ENCODE data around the gene ZNF600. TPM values are rescaled to one million over a fixed set of nuclear protein-coding genes. Genes with fewer than 3 reads are reported as not detected.
A peak's percentile ranks its signal among the peaks of the same experiment; 100 is the strongest.
"Not testable (repeated sequence)": the region's sequence is repeated elsewhere in the genome, so short reads cannot be mapped to it uniquely, and the experiment has no call there.

ZNF600 gene
- polyA plus RNA-seq, 3 donors = 3.1 to 7.4 (median 6.3) TPM

DNA sequence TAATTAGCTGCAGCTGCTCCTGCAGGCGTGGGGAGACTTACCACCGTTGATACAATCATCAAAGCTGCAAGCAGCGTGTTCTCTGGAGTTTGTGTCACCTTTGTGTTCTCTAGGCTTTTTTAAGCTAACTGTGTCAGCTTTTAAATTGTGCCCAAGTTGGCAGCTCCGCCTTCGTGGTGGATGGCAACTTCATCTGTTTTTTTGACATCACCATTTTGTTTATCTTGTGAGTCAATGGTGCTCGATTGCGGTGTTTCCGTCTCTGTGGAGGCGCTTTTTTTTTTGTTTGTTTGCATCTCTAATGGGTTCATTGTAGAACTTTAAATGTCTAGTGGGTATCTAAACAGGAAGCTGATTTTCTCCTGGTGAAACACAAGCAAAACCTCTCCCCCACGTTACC is 40.7 kb downstream of the ZNF600 start:
- H3K27ac ChIP-seq (ENCODE audit: low read depth, low read length) = not testable (repeated sequence)
- WGBS, 3 donors = 54 to 74% (median 71%) methylated on average over 10 of the region's 10 CpGs

- WGBS, 3 donors = 84 to 91% (median 89%) methylated on average over 3 of the region's 3 CpGs
- no peak overlapping the region for H3K27ac ChIP-seq (ENCODE audit: low read depth, low read length)
These were observed 43.5 kb downstream of the ZNF600 start for GRCh38 chr19:52743091-52743490.

- no peak overlapping the region for H3K27ac ChIP-seq (ENCODE audit: low read depth, low read length)
- 28 to 61% (median 31%) methylated on average over 3 of the region's 3 CpGs for WGBS, 3 donors
These were observed 44.1 kb downstream of the ZNF600 start for GRCh38 chr19:52742516-52742915.

DNA sequence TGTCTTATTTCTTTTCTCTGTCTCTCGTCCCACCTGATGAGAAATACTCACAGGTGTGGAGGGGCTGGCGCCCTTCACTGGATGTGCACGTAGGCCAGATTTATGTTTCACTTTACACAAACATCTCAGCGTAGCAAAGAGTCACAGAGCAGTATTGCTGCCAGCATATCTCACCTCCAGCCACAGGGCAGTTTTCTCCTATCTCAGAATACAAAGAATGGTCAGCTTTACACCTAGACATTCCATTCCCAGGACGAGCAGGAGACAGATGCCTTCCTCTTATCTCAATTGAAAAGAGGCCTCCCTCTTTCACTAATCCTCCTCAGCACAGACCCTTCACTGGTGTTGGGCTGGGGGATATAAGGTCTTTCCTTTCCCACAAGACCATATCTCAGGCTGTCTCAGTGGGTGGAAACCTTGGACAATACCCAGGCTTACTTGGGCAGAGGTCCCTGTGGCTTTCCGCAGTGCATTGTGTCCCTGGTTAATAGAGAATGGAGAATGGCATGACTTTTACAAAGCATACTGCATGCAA is 44.6 kb downstream of the ZNF600 start:
- WGBS, 3 donors = 40 to 68% (median 61%) methylated on average over 6 of the region's 6 CpGs

DNA sequence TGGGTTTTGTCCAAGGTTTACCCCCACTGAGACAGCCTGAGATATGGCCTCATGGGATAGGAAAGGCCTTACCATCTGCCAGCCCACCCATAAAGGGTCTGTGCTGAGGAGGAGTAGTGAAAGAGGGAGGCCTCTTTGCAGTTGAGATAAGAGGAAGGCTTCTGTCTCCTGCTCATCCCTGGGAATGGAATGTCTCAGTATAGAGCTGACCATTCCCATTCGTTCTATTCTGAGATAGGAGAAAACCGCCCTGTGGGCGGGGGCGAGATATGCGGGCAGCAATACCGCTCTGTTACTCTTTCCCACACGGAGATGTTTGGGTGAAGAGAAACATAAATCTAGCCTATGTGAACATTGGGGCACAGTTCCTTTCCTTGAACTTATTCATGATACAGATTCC is 45.2 kb downstream of the ZNF600 start:
- H3K27ac ChIP-seq (ENCODE audit: low read depth, low read length) = not testable (repeated sequence)
- 56 to 74% (median 56%) methylated on average over 7 of the region's 7 CpGs for WGBS, 3 donors

More for the DNA sequence above, 44.6 kb downstream of the ZNF600 start:
- H3K27ac ChIP-seq (ENCODE audit: low read depth, low read length) = no peak overlapping the region

DNA sequence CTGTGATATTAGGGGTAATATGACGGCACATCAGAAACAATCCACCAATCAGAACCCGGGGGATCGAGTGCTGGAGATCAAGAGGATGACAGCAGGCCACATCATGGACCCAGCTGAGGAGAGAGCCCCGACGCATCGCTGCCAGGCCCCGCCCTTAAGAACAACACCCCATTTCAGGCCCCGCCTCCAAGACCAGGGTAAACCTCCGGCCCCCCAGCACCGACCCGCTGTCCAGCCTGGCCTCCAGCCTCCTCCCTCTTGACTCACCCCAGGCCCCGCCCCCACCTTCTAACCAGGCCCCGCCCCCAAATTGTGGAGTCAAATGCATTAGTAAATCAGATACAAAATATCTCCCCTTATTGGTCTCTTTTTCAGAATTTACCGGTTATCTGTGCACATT is 47.0 kb downstream of the ZNF600 start:
- no peak overlapping the region for H3K27ac ChIP-seq (ENCODE audit: low read depth, low read length)
- WGBS, 3 donors = 83 to 89% (median 88%) methylated on average over 14 of the region's 14 CpGs

- H3K27ac ChIP-seq (ENCODE audit: low read depth, low read length) = no peak overlapping the region
- WGBS, 3 donors = 30 to 59% (median 56%) methylated on average over 18 of the region's 18 CpGs
These were observed 50.9 kb downstream of the ZNF600 start for GRCh38 chr19:52735734-52736133.

DNA sequence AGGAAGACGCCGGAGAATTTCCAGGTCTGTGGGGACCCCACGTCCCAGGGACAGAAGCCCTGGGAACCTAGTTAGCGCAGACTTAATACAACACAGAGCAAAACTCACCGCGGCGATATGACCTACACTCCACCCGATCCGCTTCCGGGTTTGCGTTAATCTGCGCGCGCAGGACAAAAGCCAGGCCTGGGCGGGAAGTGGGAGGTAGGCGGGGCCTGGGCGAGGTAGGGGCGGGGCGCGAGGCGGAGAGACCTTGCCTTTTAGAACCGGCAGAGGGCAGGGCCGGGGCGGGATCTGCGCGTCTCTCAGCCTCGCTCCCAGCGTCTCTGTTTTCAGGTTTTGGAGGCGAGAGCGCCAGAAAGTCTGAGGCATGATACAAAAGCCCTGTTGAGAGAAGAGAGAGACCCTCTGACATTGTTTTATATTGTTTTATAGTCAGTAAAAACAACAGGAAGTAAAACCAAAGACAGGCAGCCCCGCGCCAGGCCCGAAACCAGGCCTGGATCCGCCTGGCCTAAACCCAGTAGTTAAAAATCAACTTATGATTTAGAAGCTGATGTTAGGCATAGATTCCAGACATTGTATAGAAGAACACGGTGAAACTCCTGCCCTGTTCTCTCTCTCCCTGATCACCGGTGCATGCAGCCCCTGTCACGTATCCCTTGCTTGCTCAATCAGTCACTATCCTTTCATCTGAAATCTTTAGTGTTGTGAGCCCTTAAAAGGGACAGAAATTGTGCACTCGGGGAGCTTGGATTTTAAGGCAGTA is 51.5 kb downstream of the ZNF600 start, which contains the start of gene ZNF611:
ZNF611 (minus strand) TSS at position 152 of the 769 bp plus-strand sequence. CDS start 19,150 bp downstream, outside the sequence.
- 6 to 11% (median 9%) methylated on average over 38 of the region's 38 CpGs for WGBS, 3 donors

DNA sequence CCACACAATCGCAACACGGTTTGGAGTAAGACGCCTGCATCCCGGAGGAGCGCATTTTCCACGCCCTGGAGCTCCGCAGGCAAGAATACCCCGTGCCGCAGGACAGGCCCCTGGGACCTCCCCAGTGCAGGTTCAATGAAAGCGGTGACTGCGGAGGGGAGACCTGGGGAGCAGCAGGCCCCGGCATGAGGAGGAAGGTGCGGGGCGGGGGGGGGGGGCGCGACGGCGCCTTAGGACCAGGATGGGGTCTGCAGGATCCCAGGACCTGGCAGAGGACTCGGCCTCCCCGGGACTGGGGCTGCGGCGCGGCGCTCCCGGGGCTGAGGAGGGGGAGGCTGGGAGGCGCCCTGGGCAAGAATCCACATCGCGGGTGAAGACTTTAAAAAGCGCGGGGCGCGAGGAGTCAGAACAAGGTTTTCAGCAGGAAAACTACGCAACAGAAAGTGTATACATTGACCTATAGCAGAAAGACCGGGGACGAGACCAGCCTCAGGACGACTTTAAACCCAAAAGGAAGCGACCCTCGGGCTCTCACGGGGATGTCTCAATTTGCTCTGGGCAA is 52.2 kb downstream of the ZNF600 start:
- H3K27ac ChIP-seq (ENCODE audit: low read depth, low read length) = peak overlapping the region; percentile 20
- 0 to 1% (median 1%) methylated on average over 34 to 39 of the region's 39 CpGs for WGBS, 3 donors

More for the DNA sequence above, 51.5 kb downstream of the ZNF600 start, which contains the start of gene ZNF611:
- H3K27ac ChIP-seq (ENCODE audit: low read depth, low read length) = peak within 1 kb of the TSS; percentile 20

DNA sequence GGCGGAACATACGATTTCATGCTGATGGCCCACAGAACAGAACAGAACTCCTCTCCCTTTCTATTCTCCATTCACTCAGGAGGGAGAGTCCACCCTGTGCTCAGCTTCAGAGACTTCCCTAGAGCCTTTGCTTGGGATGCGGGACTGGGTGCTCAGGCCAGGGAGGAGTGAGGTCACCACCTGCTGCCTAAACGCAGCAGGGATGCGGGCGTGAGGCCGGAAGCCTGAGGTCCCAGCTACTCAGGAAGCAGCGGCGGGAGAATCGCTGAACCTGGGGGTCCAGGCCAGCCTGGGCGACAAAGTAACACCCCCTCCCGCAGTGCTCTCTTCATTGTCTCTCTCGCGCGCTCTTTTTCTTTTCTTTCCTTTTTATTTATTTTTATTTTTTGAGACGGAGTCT is 60.5 kb downstream of the ZNF600 start:
- WGBS, 3 donors = 96 to 97% (median 96%) methylated on average over 16 of the region's 16 CpGs
- not testable (repeated sequence) for H3K27ac ChIP-seq (ENCODE audit: low read depth, low read length)

DNA sequence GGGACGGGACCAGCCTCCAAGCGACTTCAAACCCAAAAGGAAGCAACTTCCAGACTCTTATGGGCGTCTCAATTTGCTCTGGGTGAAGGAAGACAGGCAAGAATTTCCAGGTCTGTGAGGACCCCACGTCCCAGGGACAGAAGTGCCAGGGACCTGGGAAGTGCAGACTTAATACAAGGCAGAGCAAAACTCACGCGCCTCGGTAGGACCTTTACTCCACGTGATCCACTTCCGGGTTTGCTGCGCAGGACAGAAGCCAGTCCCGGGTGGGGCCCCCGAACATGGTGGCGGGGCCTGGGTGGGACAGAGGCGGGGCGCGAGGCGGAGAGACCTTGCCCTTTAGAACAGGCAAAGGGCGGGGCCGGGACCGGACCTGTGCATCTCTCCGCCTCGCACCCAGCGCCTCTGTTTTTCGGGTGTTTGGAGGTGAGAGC is 61.0 kb downstream of the ZNF600 start:
- 93 to 95% (median 95%) methylated on average over 24 of the region's 24 CpGs for WGBS, 3 donors
- H3K27ac ChIP-seq (ENCODE audit: low read depth, low read length) = no peak overlapping the region

- 79 to 92% (median 86%) methylated on average over 23 of the region's 23 CpGs for WGBS, 3 donors
- H3K27ac ChIP-seq (ENCODE audit: low read depth, low read length) = no peak overlapping the region
These were observed 61.7 kb downstream of the ZNF600 start for GRCh38 chr19:52724701-52725514.

DNA sequence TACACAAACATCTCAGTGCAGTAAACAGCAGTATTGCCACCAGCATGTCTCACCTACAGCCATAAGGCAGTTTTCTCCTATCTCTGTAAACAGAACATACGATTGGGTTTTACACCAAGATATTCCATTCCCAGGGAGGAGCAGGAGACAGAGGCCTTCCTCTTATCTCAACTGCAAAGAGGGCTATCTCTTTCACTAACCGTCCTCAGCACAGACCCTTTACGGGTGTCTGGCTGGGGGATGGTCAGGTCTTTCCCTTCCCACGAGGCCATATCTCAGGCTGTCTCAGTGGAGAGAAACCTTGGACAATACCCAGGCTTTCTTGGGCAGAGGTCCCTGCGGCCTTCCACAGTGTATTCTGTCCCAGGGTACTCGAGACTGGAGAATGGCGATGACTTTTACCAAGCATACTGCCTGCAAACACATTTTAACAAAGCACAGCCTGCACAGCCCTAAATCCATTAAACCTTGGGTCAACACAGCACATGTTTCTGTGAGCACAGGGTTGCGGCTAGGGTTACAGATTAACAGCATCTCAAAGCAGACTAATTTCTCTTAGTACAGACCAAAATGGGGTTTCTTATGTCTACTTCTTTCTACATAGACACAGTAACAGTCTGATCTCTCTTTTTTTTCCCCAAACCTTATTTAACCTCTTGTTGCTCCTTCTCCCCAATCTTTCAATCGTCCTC is 62.5 kb downstream of the ZNF600 start:
- not testable (repeated sequence) for H3K27ac ChIP-seq (ENCODE audit: low read depth, low read length)
- WGBS, 3 donors = 55 to 80% (median 78%) methylated on average over 9 of the region's 9 CpGs

DNA sequence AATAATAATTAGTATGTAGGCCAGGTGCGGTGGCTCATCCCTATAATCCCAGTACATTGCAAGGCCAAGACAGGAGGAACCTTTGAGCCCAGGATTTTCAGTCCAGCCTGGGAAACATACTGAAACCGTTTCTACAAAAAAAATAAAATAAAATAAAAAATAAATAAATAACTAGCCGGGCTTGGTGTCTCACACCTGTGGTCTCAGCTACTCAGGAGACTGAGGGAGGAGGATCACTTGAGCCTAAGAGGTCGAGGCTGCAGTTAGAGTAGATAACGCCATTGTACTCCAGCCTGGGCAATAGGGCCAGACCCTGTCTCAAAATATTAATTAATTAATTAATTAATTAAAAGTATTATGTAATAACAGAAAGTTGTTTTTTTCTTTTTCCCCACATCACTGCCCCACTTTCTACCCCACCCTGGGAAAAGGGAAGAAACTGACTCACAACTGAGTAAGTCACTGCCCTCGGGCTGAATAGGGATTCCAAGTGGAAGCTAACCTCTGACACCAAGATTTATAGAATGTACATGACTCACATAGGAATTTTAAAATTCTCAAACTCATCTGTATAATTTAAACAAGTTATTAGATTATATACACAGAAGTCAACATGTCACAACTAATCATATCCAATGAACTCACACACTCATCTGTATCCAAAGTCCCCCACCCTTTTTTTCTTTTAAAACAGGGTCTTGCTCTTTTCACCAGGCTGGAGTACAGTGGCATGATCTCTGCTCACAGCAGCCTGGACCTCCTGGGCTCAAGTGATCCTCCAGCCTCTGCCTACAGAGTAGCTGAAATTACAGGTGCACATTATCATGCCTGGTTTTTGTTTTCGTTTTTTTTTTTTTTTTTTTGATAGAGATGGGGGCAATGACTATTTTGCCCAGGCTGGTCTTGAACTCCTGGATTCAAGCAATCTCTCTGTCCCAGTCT is 64.3 kb downstream of the ZNF600 start:
- H3K27ac ChIP-seq (ENCODE audit: low read depth, low read length) = no peak overlapping the region
- 89 to 92% (median 92%) methylated on average over 7 of the region's 7 CpGs for WGBS, 3 donors

- H3K27ac ChIP-seq (ENCODE audit: low read depth, low read length) = not testable (repeated sequence)
- WGBS, 3 donors = 98 to 99% (median 99%) methylated on average over 20 to 21 of the region's 21 CpGs
These were observed 66.0 kb downstream of the ZNF600 start for GRCh38 chr19:52720541-52720940.

DNA sequence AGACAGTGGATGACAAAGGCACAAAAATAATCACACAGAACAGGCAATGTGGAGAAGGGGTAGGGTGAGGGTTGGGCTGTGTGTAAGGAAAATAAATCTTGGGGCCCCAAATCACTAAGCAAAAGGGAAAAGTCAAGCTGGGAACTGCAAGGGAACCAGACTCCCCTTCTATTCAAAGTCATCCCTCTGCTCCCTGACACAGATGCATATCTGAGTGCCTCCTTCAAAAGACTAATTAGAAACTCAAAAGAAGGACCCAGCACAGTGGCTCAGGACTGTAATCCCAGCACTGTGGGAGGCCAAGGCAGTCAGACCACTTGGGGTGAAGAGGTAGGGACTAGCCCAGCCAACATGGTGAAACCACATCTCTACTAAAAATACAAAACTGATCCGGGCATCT is 70.1 kb downstream of the ZNF600 start:
- no peak overlapping the region for H3K27ac ChIP-seq (ENCODE audit: low read depth, low read length)
- WGBS, 3 donors = 74 to 92% (median 81%) methylated on average over 1 of the region's 1 CpG

DNA sequence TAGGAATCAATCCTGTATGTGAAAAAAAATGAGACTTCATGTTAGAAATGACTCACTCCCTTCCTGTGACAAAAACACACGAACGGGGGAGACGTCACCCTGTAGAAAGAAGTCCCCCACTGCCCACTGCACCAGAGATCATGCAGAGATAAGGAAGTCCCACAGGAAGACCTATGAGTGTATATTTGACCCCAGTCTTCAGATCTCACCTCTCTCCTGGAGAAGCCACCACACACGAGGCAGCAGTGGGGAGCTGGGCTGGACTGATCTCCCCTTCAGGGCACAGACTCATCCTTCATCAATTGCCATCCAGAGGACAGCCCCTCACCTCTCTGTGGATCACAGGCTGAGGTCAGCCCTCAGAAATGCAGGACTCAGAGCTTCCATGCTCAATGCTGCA is 70.7 kb downstream of the ZNF600 start:
- not testable (repeated sequence) for H3K27ac ChIP-seq (ENCODE audit: low read depth, low read length)
- WGBS, 3 donors = 40 to 75% (median 41%) methylated on average over 4 of the region's 4 CpGs

Data from adipose tissue (tissue), 3 donors.